SK-N-SH (cell line): Measurements from ENCODE around the gene IKZF4. TPM values are rescaled to one million over a fixed set of nuclear protein-coding genes. Genes with fewer than 3 reads are reported as not detected.

Experiments used
- CTCF ChIA-PET: fragments of 300-600, 350-600 bp; formaldehyde crosslinking; extraction: SDS; loops from one replicate; lab custom pipeline; 2021; lab: Yijun Ruan, JAX
- POLR2A ChIA-PET: fragments of 350-600 bp; sonication (Branson Sonifier 250); formaldehyde crosslinking; extraction: SDS; loops from one replicate; lab custom pipeline; 2020; ENCODE audit warnings: antibody characterized with exemption, inconsistent platforms; lab: Yijun Ruan, JAX
- DNase-seq: peaks from one replicate; pipeline ENCODE4 v3.0.0; 2012
- H2AFZ ChIP-seq: fragments of 200-600 bp; sonication (generic); 2 replicates; pipeline ENCODE4 v1.8.1; 2016; ENCODE audit warnings: antibody characterized with exemption, mild to moderate bottlenecking, low read depth
- H3F3A ChIP-seq: fragments of 200-600 bp; sonication (generic); replicated peaks from 2 replicates; pipeline ENCODE3; 2016; ENCODE audit warnings: antibody characterized with exemption, mild to moderate bottlenecking; ENCODE audit not compliant: insufficient read depth
- H3K27ac ChIP-seq, 2 experiments: fragments of 200-500 bp in 1 of 2; fragments of 200-600 bp in 1 of 2; sonication (Bioruptor generic) in 1 of 2; sonication (generic), shearing (Covaris generic) in 1 of 2; 2 replicates each; pipeline versions ENCODE4 v1.5.1 to v1.6.1; 2014 to 2016; ENCODE audit warnings: low read depth in 2 of 2, inconsistent platforms in 1 of 2, low read length in 1 of 2, mild to moderate bottlenecking in 1 of 2, mixed read lengths in 1 of 2
- H3K27me3 ChIP-seq: fragments of 200-600 bp; sonication (generic), shearing (Covaris generic); 2 replicates; pipeline ENCODE4 v1.6.1; 2016; ENCODE audit warnings: mixed run types; ENCODE audit not compliant: insufficient read depth
- H3K36me3 ChIP-seq, 2 experiments: fragments of 200-500 bp in 1 of 2; fragments of 200-600 bp in 1 of 2; sonication (Bioruptor generic) in 1 of 2; sonication (generic) in 1 of 2; replicated peaks in 1 of 2; 2 replicates each; pipeline versions ENCODE3 to v1.5.1; 2014 to 2016; ENCODE audit warnings: low read length in 1 of 2, mild to moderate bottlenecking in 1 of 2; ENCODE audit not compliant: insufficient read depth in 2 of 2, control insufficient read depth in 1 of 2
- H3K4me1 ChIP-seq, 2 experiments: fragments of 200-500 bp in 1 of 2; fragments of 200-600 bp in 1 of 2; sonication (Bioruptor generic) in 1 of 2; sonication (generic), shearing (Covaris generic) in 1 of 2; 2 replicates each; pipeline versions ENCODE4 v1.5.1 to v1.6.1; 2014 to 2016; ENCODE audit warnings: low read depth in 1 of 2, low read length in 1 of 2, mixed run types in 1 of 2; ENCODE audit not compliant: insufficient read depth in 2 of 2, control insufficient read depth in 1 of 2
- H3K4me2 ChIP-seq: fragments of 200-600 bp; sonication (generic), shearing (Covaris generic); 2 replicates; pipeline ENCODE4 v1.6.1; 2017; ENCODE audit warnings: mixed run types
- H3K4me3 ChIP-seq, 2 experiments: fragments of 200-500 bp in 1 of 2; fragments of 200-600 bp in 1 of 2; sonication (Bioruptor generic) in 1 of 2; sonication (generic), shearing (Covaris generic) in 1 of 2; 2 replicates each; pipeline versions ENCODE4 v1.5.1 to v1.8.1; 2014 to 2016; ENCODE audit warnings: low read depth in 2 of 2, inconsistent platforms in 1 of 2, low read length in 1 of 2, mild to moderate bottlenecking in 1 of 2, mixed read lengths in 1 of 2, moderate library complexity in 1 of 2
- H3K79me2 ChIP-seq: fragments of 200-600 bp; sonication (generic); 2 replicates; pipeline ENCODE4 v1.8.1; 2017; ENCODE audit warnings: mild to moderate bottlenecking; ENCODE audit not compliant: insufficient read depth
- H3K9ac ChIP-seq: fragments of 200-600 bp; sonication (generic); 2 replicates; pipeline ENCODE4 v1.6.1; 2017; ENCODE audit warnings: mixed run types
- H3K9me2 ChIP-seq: fragments of 200-600 bp; sonication (generic); 2 replicates; pipeline ENCODE4 v1.6.1; 2017; ENCODE audit warnings: mixed run types
- H3K9me3 ChIP-seq: fragments of 200-600 bp; sonication (generic); 2 replicates; pipeline ENCODE4 v1.6.1; 2017; ENCODE audit warnings: mixed run types, mild to moderate bottlenecking, moderate library complexity
- H4K20me1 ChIP-seq: fragments of 200-600 bp; sonication (generic); 2 replicates; pipeline ENCODE4 v1.6.1; 2017; ENCODE audit warnings: mild to moderate bottlenecking, mixed run types; ENCODE audit not compliant: insufficient read depth
- CHD2 ChIP-seq: fragments of 150-350 bp; IDR thresholded peaks from 2 replicates; pipeline ENCODE4 v1.6.1; 2018; ENCODE audit warnings: low read length; ENCODE audit not compliant: partially characterized antibody
- ELF1 ChIP-seq: IDR thresholded peaks from 2 replicates; pipeline ENCODE4 v1.4.0; 2012
- EP300 ChIP-seq, 2 experiments: IDR thresholded peaks; 2 replicates each; pipeline versions ENCODE4 v1.4.0 to v1.6.1; 2012; ENCODE audit warnings: borderline replicate concordance in 1 of 2, low read depth in 1 of 2, low read length in 1 of 2
- FOSL2 ChIP-seq: IDR thresholded peaks from 2 replicates; pipeline ENCODE4 v1.4.0; 2012; ENCODE audit warnings: low read depth, mild to moderate bottlenecking, moderate library complexity, borderline replicate concordance
- FOXJ3 ChIP-seq: sonication (generic); formaldehyde crosslinking; IDR thresholded peaks from 2 replicates; pipeline ENCODE4 v1.5.1; 2020; ENCODE audit warnings: mild to moderate bottlenecking, missing genetic modification reagents
- MXI1 ChIP-seq: IDR thresholded peaks from 2 replicates; pipeline ENCODE4 v1.6.1; 2012; ENCODE audit warnings: mild to moderate bottlenecking, low read depth, low read length, improper control_type of control experiment
- POLR2AphosphoS5 ChIP-seq: IDR thresholded peaks from 2 replicates; pipeline ENCODE4 v1.6.1; 2012; ENCODE audit warnings: low read depth, low read length
- RAD21 ChIP-seq: IDR thresholded peaks from 2 replicates; pipeline ENCODE4 v1.6.1; 2012; ENCODE audit warnings: mild to moderate bottlenecking, low read length
- RCOR1 ChIP-seq: fragments of 150-350 bp; IDR thresholded peaks from 2 replicates; pipeline ENCODE4 v1.6.1; 2017; ENCODE audit warnings: antibody characterized with exemption, low read length
- RFX5 ChIP-seq: IDR thresholded peaks from 2 replicates; pipeline ENCODE4 v1.6.1; 2012; ENCODE audit warnings: mild to moderate bottlenecking, improper control_type of control experiment, low read length
- SIN3A ChIP-seq: IDR thresholded peaks from 2 replicates; pipeline ENCODE4 v1.6.1; 2012; ENCODE audit warnings: low read depth, mild to moderate bottlenecking, low read length, moderate library complexity, borderline replicate concordance
- SMC3 ChIP-seq: IDR thresholded peaks from 2 replicates; pipeline ENCODE4 v1.6.1; 2012; ENCODE audit warnings: low read depth, low read length, improper control_type of control experiment
- TAF1 ChIP-seq: IDR thresholded peaks from 2 replicates; pipeline ENCODE4 v1.6.1; 2012; ENCODE audit warnings: low read depth, mild to moderate bottlenecking, low read length, moderate library complexity, borderline replicate concordance
- YY1 ChIP-seq: IDR thresholded peaks from 2 replicates; pipeline ENCODE4 v1.4.0; 2012; ENCODE audit warnings: low read depth, mild to moderate bottlenecking
- WGBS: methylation state at CpG from one replicate; pipeline ENCODE4 v1.1.6; 2017; ENCODE audit warnings: low lambda C conversion rate; 5-methylcytosine and 5-hydroxymethylcytosine counted together
- polyA plus RNA-seq, 3 experiments: library from polyadenylated mRNA; depleted of rRNA; stranded (reverse); fragments of >200 nt; gene quantifications; 2 replicates each; pipeline ENCODE4 v1.2.3, GENCODE V29; 2012
- TF ChIP-seq, protein P1 (sequence below): IDR thresholded peaks from 2 replicates; pipeline ENCODE4; 2012
- TF ChIP-seq, protein P2 (sequence below): fragments of 150-350 bp; IDR thresholded peaks from 2 replicates; pipeline ENCODE4 v1.6.1; 2016; ENCODE audit warnings: mild to moderate bottlenecking, low read depth, low read length
- TF ChIP-seq, protein P3 (sequence below): IDR thresholded peaks from 2 replicates; pipeline ENCODE4 v1.6.1; 2012; ENCODE audit warnings: mild to moderate bottlenecking, low read depth, low read length, moderate library complexity
- TF ChIP-seq, protein P4 (sequence below): fragments of 200-600 bp; sonication (generic); IDR thresholded peaks from 2 replicates; pipeline ENCODE4 v1.6.1; 2017; ENCODE audit warnings: antibody characterized with exemption, mild to moderate bottlenecking, moderate library complexity
- TF ChIP-seq, protein P5 (sequence below): IDR thresholded peaks from 2 replicates; pipeline ENCODE4 v1.4.0; 2012; ENCODE audit warnings: low read depth

The IKZF4 gene
- polyA plus RNA-seq, 1 of the 3 experiments (the other 2 are of a cell fraction) = 3.9 TPM

DNA sequence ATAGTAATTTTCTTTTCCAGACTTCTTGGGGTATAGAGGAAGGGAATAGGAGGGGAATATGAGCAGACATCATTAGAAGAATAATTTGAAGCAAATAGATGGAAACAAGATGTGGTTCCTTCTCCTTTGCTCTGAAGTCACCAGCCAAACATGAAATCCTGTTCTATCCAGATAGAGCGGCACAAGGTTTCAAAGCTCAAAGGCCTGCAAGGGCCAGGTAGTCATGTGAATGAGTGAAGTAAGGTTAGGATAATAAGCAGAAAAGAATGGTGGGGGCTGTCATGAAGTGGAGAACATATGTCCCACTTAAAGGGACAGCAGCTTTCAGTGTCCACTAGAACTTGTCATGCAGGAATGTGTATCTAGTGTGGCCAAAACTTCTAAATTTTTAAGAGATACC, 2.5 kb upstream of the IKZF4 start:
- no peaks in the 10 kb centered on the region for H3K79me2 ChIP-seq
- H3K4me3 ChIP-seq = no peak overlapping the region
- H3F3A ChIP-seq = no peaks in the 10 kb centered on the region
- TF ChIP-seq MXI1 (no peak), TAF1 (no peak), RFX5 (no peak), RAD21 (no peak), SIN3A (no peak), EP300 (IDR thresholded peaks at IDR 0.05; ENCODE audit: borderline replicate concordance in 1 of 2, low read depth in 1 of 2, low read length in 1 of 2) (no peak), POLR2AphosphoS5 (no peak), YY1 (no peak), FOSL2 (no peak), CHD2 (no peak), FOXJ3 (CRISPR knock-in tag) (no peak), SMC3 (no peak), RCOR1 (no peak), ELF1 (no peak)
- TF ChIP-seq, protein P1, sequence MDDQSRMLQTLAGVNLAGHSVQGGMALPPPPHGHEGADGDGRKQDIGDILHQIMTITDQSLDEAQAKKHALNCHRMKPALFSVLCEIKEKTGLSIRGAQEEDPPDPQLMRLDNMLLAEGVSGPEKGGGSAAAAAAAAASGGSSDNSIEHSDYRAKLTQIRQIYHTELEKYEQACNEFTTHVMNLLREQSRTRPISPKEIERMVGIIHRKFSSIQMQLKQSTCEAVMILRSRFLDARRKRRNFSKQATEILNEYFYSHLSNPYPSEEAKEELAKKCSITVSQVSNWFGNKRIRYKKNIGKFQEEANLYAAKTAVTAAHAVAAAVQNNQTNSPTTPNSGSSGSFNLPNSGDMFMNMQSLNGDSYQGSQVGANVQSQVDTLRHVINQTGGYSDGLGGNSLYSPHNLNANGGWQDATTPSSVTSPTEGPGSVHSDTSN = no peak
- TF ChIP-seq, protein P2, sequence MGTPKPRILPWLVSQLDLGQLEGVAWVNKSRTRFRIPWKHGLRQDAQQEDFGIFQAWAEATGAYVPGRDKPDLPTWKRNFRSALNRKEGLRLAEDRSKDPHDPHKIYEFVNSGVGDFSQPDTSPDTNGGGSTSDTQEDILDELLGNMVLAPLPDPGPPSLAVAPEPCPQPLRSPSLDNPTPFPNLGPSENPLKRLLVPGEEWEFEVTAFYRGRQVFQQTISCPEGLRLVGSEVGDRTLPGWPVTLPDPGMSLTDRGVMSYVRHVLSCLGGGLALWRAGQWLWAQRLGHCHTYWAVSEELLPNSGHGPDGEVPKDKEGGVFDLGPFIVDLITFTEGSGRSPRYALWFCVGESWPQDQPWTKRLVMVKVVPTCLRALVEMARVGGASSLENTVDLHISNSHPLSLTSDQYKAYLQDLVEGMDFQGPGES = no peak
- TF ChIP-seq, protein P3, sequence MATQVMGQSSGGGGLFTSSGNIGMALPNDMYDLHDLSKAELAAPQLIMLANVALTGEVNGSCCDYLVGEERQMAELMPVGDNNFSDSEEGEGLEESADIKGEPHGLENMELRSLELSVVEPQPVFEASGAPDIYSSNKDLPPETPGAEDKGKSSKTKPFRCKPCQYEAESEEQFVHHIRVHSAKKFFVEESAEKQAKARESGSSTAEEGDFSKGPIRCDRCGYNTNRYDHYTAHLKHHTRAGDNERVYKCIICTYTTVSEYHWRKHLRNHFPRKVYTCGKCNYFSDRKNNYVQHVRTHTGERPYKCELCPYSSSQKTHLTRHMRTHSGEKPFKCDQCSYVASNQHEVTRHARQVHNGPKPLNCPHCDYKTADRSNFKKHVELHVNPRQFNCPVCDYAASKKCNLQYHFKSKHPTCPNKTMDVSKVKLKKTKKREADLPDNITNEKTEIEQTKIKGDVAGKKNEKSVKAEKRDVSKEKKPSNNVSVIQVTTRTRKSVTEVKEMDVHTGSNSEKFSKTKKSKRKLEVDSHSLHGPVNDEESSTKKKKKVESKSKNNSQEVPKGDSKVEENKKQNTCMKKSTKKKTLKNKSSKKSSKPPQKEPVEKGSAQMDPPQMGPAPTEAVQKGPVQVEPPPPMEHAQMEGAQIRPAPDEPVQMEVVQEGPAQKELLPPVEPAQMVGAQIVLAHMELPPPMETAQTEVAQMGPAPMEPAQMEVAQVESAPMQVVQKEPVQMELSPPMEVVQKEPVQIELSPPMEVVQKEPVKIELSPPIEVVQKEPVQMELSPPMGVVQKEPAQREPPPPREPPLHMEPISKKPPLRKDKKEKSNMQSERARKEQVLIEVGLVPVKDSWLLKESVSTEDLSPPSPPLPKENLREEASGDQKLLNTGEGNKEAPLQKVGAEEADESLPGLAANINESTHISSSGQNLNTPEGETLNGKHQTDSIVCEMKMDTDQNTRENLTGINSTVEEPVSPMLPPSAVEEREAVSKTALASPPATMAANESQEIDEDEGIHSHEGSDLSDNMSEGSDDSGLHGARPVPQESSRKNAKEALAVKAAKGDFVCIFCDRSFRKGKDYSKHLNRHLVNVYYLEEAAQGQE = no peak
- TF ChIP-seq, protein P4, sequence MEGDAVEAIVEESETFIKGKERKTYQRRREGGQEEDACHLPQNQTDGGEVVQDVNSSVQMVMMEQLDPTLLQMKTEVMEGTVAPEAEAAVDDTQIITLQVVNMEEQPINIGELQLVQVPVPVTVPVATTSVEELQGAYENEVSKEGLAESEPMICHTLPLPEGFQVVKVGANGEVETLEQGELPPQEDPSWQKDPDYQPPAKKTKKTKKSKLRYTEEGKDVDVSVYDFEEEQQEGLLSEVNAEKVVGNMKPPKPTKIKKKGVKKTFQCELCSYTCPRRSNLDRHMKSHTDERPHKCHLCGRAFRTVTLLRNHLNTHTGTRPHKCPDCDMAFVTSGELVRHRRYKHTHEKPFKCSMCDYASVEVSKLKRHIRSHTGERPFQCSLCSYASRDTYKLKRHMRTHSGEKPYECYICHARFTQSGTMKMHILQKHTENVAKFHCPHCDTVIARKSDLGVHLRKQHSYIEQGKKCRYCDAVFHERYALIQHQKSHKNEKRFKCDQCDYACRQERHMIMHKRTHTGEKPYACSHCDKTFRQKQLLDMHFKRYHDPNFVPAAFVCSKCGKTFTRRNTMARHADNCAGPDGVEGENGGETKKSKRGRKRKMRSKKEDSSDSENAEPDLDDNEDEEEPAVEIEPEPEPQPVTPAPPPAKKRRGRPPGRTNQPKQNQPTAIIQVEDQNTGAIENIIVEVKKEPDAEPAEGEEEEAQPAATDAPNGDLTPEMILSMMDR = no peak
- TF ChIP-seq, protein P5, sequence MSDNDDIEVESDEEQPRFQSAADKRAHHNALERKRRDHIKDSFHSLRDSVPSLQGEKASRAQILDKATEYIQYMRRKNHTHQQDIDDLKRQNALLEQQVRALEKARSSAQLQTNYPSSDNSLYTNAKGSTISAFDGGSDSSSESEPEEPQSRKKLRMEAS = no peak
- no peaks in the 10 kb centered on the region for H3K9me3 ChIP-seq
- no peaks in the 10 kb centered on the region for H4K20me1 ChIP-seq
- H3K9ac ChIP-seq = no peak overlapping the region
- no peak for DNase-seq
- H3K9me2 ChIP-seq = no peaks in the 10 kb centered on the region
- no peaks in the 10 kb centered on the region for H3K27me3 ChIP-seq
- ChIA-PET POLR2A (interaction anchor here (0.9 kb wide), 1 partner anchor 10 kb away, joined by 3 read pairs; no protein-coding TSS in a partner anchor), CTCF (interaction anchor here (1.0 to 5.9 kb wide), 6 partner anchors 10 to 29 kb away, joined by 3 to 30 read pairs (median 4); partner anchors contain the start of gene SUOX)
- peaks cover 0 to 22% of the 10 kb centered on the region in 2 experiments; a peak in 2 of 4 replicates for H3K4me1 ChIP-seq
- no peak overlapping the region for H3K27ac ChIP-seq
- no peaks in the 10 kb centered on the region for H3K36me3 ChIP-seq
- no peak overlapping the region for H3K4me2 ChIP-seq
- no peak overlapping the region for H2AFZ ChIP-seq
- 100% methylated on average over 1 of the region's 1 CpG for WGBS
